Loucy (cell line): ENCODE results near the gene TMEM45B.
A peak's percentile ranks its signal among the peaks of the same experiment; 100 is the strongest.
"Not testable (repeated sequence)": the region's sequence is repeated elsewhere in the genome, so short reads cannot be mapped to it uniquely, and the experiment has no call there.

Experiments
- H2AFZ ChIP-seq: fragments of 200-600 bp; sonication (generic); 2 replicates; pipeline ENCODE4 v1.6.0; 2016; ENCODE audit warnings: antibody characterized with exemption, mild to moderate bottlenecking, low read length, moderate library complexity
- H3F3A ChIP-seq: fragments of 200-600 bp; 2 replicates; pipeline ENCODE4 v1.6.0; 2016; ENCODE audit warnings: antibody characterized with exemption, low read depth, mild to moderate bottlenecking
- H3K27me3 ChIP-seq: fragments of 200-600 bp; sonication (generic); 2 replicates; pipeline ENCODE4 v1.6.1; 2014; ENCODE audit warnings: low read length, mild to moderate bottlenecking; ENCODE audit not compliant: insufficient read depth, poor library complexity, severe bottlenecking
- H3K36me3 ChIP-seq: fragments of 200-600 bp; sonication (generic); 2 replicates; pipeline ENCODE4 v1.6.1; 2016; ENCODE audit warnings: low read length; ENCODE audit not compliant: insufficient read depth
- H3K4me1 ChIP-seq: fragments of 200-600 bp; sonication (generic); 2 replicates; pipeline ENCODE4 v1.5.1; 2014; ENCODE audit warnings: low read length, mild to moderate bottlenecking; ENCODE audit not compliant: insufficient read depth, poor library complexity, severe bottlenecking
- H3K4me2 ChIP-seq: fragments of 200-600 bp; sonication (generic); 2 replicates; pipeline ENCODE4 v1.6.0; 2014; ENCODE audit warnings: antibody characterized with exemption, low read length, low read depth, mild to moderate bottlenecking; ENCODE audit not compliant: poor library complexity, severe bottlenecking
- H3K4me3 ChIP-seq: fragments of 200-600 bp; sonication (generic); 2 replicates; pipeline ENCODE4 v1.5.1; 2014; ENCODE audit warnings: low read length, mild to moderate bottlenecking, mixed read lengths; ENCODE audit not compliant: poor library complexity, severe bottlenecking
- H3K79me2 ChIP-seq: fragments of 200-600 bp; sonication (generic); 2 replicates; pipeline ENCODE4 v1.6.1; 2014; ENCODE audit warnings: low read length; ENCODE audit not compliant: insufficient read depth
- H3K9ac ChIP-seq: fragments of 200-600 bp; sonication (generic); 2 replicates; pipeline ENCODE4 v1.6.0; 2014; ENCODE audit warnings: mild to moderate bottlenecking, low read depth, low read length, moderate library complexity; ENCODE audit not compliant: poor library complexity, severe bottlenecking
- H3K9me2 ChIP-seq: fragments of 200-600 bp; sonication (generic); replicated peaks from 2 replicates; pipeline ENCODE4 v1.6.1; 2016; ENCODE audit warnings: low read depth, low read length, mixed read lengths
- H3K9me3 ChIP-seq: fragments of 200-600 bp; sonication (generic); 2 replicates; pipeline ENCODE4 v1.6.1; 2014; ENCODE audit warnings: mild to moderate bottlenecking, antibody characterized with exemption, low read length, low read depth; ENCODE audit not compliant: insufficient read depth
- H4K20me1 ChIP-seq: fragments of 200-600 bp; sonication (generic); 2 replicates; pipeline ENCODE4 v1.6.0; 2014; ENCODE audit warnings: antibody characterized with exemption, low read length, mild to moderate bottlenecking; ENCODE audit not compliant: insufficient read depth, poor library complexity, severe bottlenecking
- CTCF ChIP-seq: fragments of 200-600 bp; sonication (generic); conservative IDR thresholded peaks from 2 replicates; pipeline ENCODE4 v1.5.1; 2014; ENCODE audit warnings: mild to moderate bottlenecking, antibody characterized with exemption, low read length
- EZH2phosphoT487 ChIP-seq: fragments of 200-600 bp; IDR thresholded peaks from 2 replicates; pipeline ENCODE4 v1.6.1; 2018; ENCODE audit warnings: antibody characterized with exemption, mild to moderate bottlenecking, moderate library complexity, borderline replicate concordance

TMEM45B gene

GRCh38 chr11:129771456-129771855 lies 44.2 kb upstream of the TMEM45B start:
- not testable (repeated sequence) for H3K27me3 ChIP-seq, H3K4me3 ChIP-seq, H3K36me3 ChIP-seq, H3K9me2 ChIP-seq, H3K4me1 ChIP-seq, H3K4me2 ChIP-seq, H3K79me2 ChIP-seq, H4K20me1 ChIP-seq, H3F3A ChIP-seq, H2AFZ ChIP-seq, H3K9me3 ChIP-seq, H3K9ac ChIP-seq
- peak; percentile 41 for TF ChIP-seq CTCF

DNA sequence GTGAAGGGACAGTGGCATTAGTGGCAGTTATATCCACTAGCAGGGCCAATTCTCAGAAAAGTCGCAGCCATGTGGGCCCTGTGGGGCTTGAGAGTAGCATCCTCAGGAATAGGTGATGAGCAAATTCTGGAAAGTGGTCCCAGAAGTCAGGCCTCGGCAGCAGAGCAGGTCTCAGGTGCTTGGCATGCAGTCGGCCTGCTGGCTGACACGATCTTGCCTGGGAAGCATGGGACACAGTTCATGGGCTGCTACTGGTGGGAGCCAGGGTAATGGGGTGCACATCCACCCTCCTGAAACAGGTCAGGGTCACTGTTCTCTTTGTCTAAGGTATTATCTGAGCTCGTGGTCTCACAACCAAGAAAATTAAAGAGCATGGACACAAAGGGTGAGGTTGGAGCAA lies 36.8 kb upstream of the TMEM45B start:
- Histone ChIP-seq H3K4me1 (no peaks in the 10 kb centered on the region), H3K9ac (no peak overlapping the region), H3K9me2 (no peaks in the 10 kb centered on the region), H3K36me3 (no peaks in the 10 kb centered on the region), H3K4me2 (no peak overlapping the region), H3F3A (no peaks in the 10 kb centered on the region), H3K4me3 (no peak overlapping the region), H3K79me2 (no peaks in the 10 kb centered on the region), H4K20me1 (no peaks in the 10 kb centered on the region), H2AFZ (no peak overlapping the region), H3K27me3 (no peaks in the 10 kb centered on the region), H3K9me3 (no peaks in the 10 kb centered on the region)
- no peak for TF ChIP-seq CTCF
- TF ChIP-seq EZH2phosphoT487, result no peak

DNA sequence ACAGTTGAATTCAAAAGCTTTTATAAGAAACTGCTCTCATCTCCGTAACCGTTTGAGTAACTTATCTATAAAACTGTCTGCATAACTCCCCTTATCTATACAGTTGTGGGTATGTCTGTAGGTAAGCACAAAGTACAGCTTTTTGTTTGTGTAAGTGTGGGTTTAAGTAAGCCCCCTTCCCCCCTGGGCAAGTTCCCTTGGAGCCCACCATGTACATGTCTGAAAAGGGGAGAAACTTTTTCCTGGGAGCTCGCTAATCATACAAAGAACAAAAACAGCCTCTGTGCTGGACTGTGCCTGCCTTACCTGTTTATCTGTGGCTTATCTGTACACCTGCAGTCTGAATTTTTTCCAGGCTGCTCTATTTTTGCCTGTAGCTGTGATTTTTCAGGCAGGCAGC lies 36.3 kb upstream of the TMEM45B start:
- H3K9me2 ChIP-seq, result no peaks in the 10 kb centered on the region
- TF ChIP-seq EZH2phosphoT487 (no peak), CTCF (no peak)
- no peaks in the 10 kb centered on the region for H4K20me1 ChIP-seq
- no peaks in the 10 kb centered on the region for H3K27me3 ChIP-seq
- no peak overlapping the region for H3K9ac ChIP-seq
- no peaks in the 10 kb centered on the region for H3K9me3 ChIP-seq
- no peak overlapping the region for H3K4me3 ChIP-seq
- no peaks in the 10 kb centered on the region for H3F3A ChIP-seq
- H2AFZ ChIP-seq, result no peak overlapping the region
- H3K36me3 ChIP-seq, result no peaks in the 10 kb centered on the region
- H3K4me2 ChIP-seq, result no peak overlapping the region
- no peaks in the 10 kb centered on the region for H3K79me2 ChIP-seq
- H3K4me1 ChIP-seq, result no peaks in the 10 kb centered on the region
